Measurements from ENCODE around the gene SORCS2.

Gene SORCS2

DNA sequence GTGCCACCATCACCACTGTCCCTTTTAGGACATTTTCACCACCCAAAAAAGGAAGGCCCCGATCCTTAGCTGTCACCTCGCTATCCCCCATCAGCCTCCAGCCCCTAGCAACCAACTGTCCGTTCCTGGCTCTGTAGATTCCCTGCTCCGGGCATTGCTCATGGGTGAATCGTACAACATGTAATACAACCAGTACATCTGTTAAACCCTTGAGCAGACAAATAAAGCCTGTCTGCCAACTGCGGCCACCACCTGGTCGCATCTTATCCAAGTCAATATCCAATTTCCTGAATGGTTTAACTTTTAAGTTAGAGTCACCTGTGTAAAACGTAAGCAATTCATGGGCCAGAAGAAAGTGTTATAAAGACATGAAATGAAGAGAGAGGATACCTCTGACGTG, 495.5 kb downstream of the SORCS2 start:
- TF ChIP-seq GATA2 (IDR thresholded peaks at IDR 0.05; ENCODE audit: low read depth, low read length) = no peak

- TF ChIP-seq GATA3 (IDR thresholded peaks at IDR 0.05; ENCODE audit: low read depth, low read length) (no peak), GATA2 (IDR thresholded peaks at IDR 0.05; ENCODE audit: low read depth, low read length) (no peak)
Measured at GRCh38 chr4:7689773-7690693, 497.7 kb downstream of the SORCS2 start.

GRCh38 chr4:7691061-7691460, 498.7 kb downstream of the SORCS2 start:
- TF ChIP-seq GATA2 (IDR thresholded peaks at IDR 0.05; ENCODE audit: low read depth, low read length) (no peak), GATA3 (IDR thresholded peaks at IDR 0.05; ENCODE audit: low read depth, low read length) (no peak)

DNA sequence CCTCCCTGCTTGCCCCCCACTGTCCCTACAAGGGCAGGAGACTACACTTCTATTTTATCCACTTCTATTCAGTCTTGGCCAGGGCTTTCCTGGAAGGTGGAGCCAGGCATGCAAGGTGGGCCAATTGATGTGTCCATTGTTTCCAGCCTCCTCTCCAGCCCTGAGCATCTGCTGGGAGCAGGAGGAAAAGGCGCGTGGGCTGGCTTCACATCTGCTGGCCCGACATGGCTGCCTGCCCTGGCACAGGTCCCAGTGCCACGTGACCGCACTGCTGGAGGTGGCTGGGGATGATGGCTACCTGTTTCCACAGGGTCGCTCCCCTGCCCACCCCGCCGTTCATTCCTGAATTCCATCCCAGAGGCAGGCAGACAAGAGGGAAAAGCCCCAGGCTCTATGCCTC, 499.6 kb downstream of the SORCS2 start:
- no peak for TF ChIP-seq GATA3 (IDR thresholded peaks at IDR 0.05; ENCODE audit: low read depth, low read length)

- TF ChIP-seq GATA3 (IDR thresholded peaks at IDR 0.05; ENCODE audit: low read depth, low read length) (no peak), GATA2 (IDR thresholded peaks at IDR 0.05; ENCODE audit: low read depth, low read length) (no peak)
Measured at GRCh38 chr4:7692451-7693236, 500.3 kb downstream of the SORCS2 start.

DNA sequence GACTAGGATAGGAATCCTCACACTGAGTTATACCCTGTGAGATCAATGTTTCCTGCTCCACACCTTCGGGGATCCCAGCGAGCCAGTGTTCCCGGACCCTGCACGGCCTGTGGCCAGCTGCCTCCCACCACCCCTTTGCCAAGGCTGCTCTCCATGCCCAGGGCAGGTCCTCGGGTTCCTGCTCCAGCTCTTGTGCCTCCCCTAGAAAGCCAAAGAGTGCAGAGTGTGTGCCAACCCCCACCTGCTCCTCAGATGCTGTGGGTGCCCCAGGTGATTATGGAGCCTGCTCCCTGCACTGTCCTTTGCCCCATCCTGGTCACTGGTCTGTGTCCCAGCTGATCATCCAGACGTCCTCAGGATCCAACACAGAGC, 500.9 kb downstream of the SORCS2 start:
- TF ChIP-seq GATA2 (IDR thresholded peaks at IDR 0.05; ENCODE audit: low read depth, low read length) = no peak
- no peak for TF ChIP-seq GATA3 (IDR thresholded peaks at IDR 0.05; ENCODE audit: low read depth, low read length)

GRCh38 chr4:7693711-7694110, 501.4 kb downstream of the SORCS2 start:
- TF ChIP-seq GATA2 (IDR thresholded peaks at IDR 0.05; ENCODE audit: low read depth, low read length) (no peak), GATA3 (IDR thresholded peaks at IDR 0.05; ENCODE audit: low read depth, low read length) (no peak)

GRCh38 chr4:7694324-7694723, 502.0 kb downstream of the SORCS2 start:
- TF ChIP-seq GATA2 (IDR thresholded peaks at IDR 0.05; ENCODE audit: low read depth, low read length) (no peak), GATA3 (IDR thresholded peaks at IDR 0.05; ENCODE audit: low read depth, low read length) (no peak)

DNA sequence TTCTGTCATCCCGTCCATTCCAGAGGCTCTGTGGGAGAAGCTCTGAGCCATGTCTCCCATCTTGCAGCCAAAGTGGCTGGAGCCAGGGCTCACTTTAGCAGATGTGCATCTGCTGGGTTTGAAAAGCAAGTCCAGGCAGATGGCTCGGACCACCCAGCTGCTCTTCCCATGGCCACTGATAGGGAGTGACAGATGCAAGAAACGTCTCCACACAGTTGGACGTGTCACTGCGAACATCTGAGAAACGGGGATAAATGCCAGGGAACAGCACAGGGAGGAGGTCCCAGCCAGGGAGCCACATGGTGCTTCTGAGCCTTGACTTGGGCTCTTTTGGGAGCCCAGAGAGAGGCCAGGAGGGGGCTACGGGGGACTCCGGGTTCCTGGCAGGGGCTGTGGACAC, 505.0 kb downstream of the SORCS2 start:
- TF ChIP-seq GATA3 (IDR thresholded peaks at IDR 0.05; ENCODE audit: low read depth, low read length) (no peak), GATA2 (IDR thresholded peaks at IDR 0.05; ENCODE audit: low read depth, low read length) (no peak)

DNA sequence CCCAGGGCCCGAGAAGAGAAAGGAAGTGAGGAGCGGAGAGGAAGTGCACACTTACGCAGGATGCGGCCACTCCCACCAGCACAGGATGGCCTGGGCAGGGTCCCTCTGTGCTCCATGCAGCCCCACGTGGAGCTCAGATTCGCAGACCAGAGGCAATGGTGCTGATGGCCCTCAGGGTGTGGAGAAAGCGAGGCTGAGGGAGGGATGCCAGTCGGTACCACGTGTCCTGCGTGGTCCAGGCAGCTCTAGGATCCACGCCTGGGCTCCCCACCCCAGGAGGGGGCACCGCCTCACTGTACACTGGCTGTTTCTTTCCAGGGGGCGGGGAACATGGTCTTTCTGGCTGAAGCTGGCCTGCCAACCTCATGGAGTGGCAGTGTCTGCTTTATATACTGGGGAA, 505.5 kb downstream of the SORCS2 start:
- TF ChIP-seq GATA3 (IDR thresholded peaks at IDR 0.05; ENCODE audit: low read depth, low read length) (no peak), GATA2 (IDR thresholded peaks at IDR 0.05; ENCODE audit: low read depth, low read length) (no peak)

- no peak for TF ChIP-seq GATA2 (IDR thresholded peaks at IDR 0.05; ENCODE audit: low read depth, low read length)
- no peak for TF ChIP-seq GATA3 (IDR thresholded peaks at IDR 0.05; ENCODE audit: low read depth, low read length)
Measured at GRCh38 chr4:7698584-7698983, 506.2 kb downstream of the SORCS2 start.

DNA sequence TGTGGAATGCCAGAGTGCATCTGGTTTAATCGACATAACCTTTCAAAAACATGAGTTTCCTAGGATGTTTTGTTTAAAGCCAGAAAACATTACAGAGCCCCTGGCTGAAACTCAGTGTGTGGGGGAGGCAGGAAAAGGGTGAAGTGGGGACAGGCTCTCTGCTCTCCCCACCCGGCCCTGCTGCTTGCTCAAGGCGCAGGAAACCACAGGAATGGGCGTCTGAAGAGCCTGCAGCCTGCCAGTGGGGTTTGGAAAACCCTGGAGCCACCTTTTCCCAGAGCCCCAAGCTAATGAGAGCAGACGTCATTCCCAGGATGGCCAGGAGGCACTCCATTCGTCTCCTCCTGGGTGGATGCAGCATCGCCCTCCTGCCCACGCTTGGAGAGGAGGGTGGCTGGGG, 506.7 kb downstream of the SORCS2 start:
- TF ChIP-seq GATA2 (IDR thresholded peaks at IDR 0.05; ENCODE audit: low read depth, low read length) = no peak
- no peak for TF ChIP-seq GATA3 (IDR thresholded peaks at IDR 0.05; ENCODE audit: low read depth, low read length)

- TF ChIP-seq GATA3 (IDR thresholded peaks at IDR 0.05; ENCODE audit: low read depth, low read length) = no peak
- no peak for TF ChIP-seq GATA2 (IDR thresholded peaks at IDR 0.05; ENCODE audit: low read depth, low read length)
Measured at GRCh38 chr4:7699825-7700224, 507.5 kb downstream of the SORCS2 start.

DNA sequence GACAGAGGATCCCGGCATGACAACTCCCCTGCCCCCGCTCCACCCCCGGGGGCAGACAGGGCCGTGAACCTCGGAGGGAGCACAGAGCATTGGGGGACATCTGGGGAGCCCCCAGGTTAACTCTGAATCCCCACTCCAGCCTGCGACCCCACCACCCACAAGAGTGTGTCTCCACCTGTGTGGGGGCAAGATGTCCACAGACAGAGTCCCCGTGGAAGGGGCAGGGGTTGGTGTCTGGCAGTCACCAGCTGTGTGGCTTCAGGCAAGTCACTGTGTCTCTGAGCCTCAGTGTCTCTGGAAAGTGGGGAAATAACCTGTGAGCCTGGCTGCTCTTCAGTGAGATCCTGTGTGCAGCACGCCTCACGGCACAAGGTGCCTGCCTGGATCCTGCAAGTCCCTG, 508.3 kb downstream of the SORCS2 start:
- TF ChIP-seq GATA3 (IDR thresholded peaks at IDR 0.05; ENCODE audit: low read depth, low read length) (no peak), GATA2 (IDR thresholded peaks at IDR 0.05; ENCODE audit: low read depth, low read length) (no peak)

All from SH-SY5Y (cell line).